H1 (cell line): ENCODE data around the gene HFE. TPM values are rescaled to one million over a fixed set of nuclear protein-coding genes. Genes with fewer than 3 reads are reported as not detected.

Experiments used
- CTCF ChIA-PET: fragments of 300-600 bp; sonication (Branson Sonifier 250); formaldehyde crosslinking; loops from one replicate; lab custom pipeline; 2021; ENCODE audit not compliant: partially characterized antibody; lab: Charles Lee
- POLR2A ChIA-PET: fragments of 300-600 bp; sonication (Branson Sonifier 250); formaldehyde crosslinking; loops from one replicate; lab custom pipeline; 2021; ENCODE audit warnings: inconsistent platforms; ENCODE audit not compliant: partially characterized antibody; lab: Charles Lee
- DNase-seq, 2 experiments: peaks; one replicate each; pipeline versions ENCODE4 v3.0.0 to v3.0.0-alpha.2; 2010 to 2022; ENCODE audit warnings: low spot score in 2 of 2, low read depth in 1 of 2, mixed read lengths in 1 of 2
- FAIRE-seq: peaks from 2 replicates; lab custom pipeline; 2011; peaks lifted over from hg19 to GRCh38; lab: Jason Lieb, UNC
- H2AFZ ChIP-seq: 2 replicates; pipeline ENCODE4 v1.8.1; 2012; ENCODE audit warnings: low read length, inconsistent platforms
- H2AK5ac ChIP-seq: 2 replicates; pipeline ENCODE4 v1.6.1; 2013; ENCODE audit warnings: low read depth, low read length
- H2BK120ac ChIP-seq: replicated peaks from 2 replicates; pipeline ENCODE3; 2013; ENCODE audit warnings: low read depth, low read length, inconsistent platforms
- H2BK12ac ChIP-seq: 2 replicates; pipeline ENCODE4 v1.6.1; 2013; ENCODE audit warnings: low read depth, low read length
- H2BK15ac ChIP-seq: 2 replicates; pipeline ENCODE4 v1.6.1; 2013; ENCODE audit warnings: low read length
- H2BK20ac ChIP-seq: 2 replicates; pipeline ENCODE4 v1.6.1; 2013; ENCODE audit warnings: low read length
- H2BK5ac ChIP-seq: 2 replicates; pipeline ENCODE4 v1.6.1; 2013; ENCODE audit warnings: low read depth, low read length
- H3K14ac ChIP-seq: 2 replicates; pipeline ENCODE4 v1.6.1; 2013; ENCODE audit warnings: inconsistent platforms; ENCODE audit not compliant: insufficient read length
- H3K18ac ChIP-seq: 2 replicates; pipeline ENCODE4 v1.6.1; 2013; ENCODE audit warnings: low read length; ENCODE audit errors: extremely low read depth
- H3K23ac ChIP-seq: 2 replicates; pipeline ENCODE4 v1.6.1; 2013; ENCODE audit warnings: inconsistent platforms; ENCODE audit not compliant: insufficient read length
- H3K23me2 ChIP-seq: 2 replicates; pipeline ENCODE4 v1.6.1; 2013; ENCODE audit warnings: low read depth, low read length
- H3K27ac ChIP-seq: 2 replicates; pipeline ENCODE4 v1.6.1; 2011; ENCODE audit warnings: low read depth, low read length, inconsistent platforms
- H3K27me3 ChIP-seq, 4 experiments: replicated peaks in 1 of 4; 1 replicate in 1 of 4; 2 replicates in 3 of 4; pipeline versions ENCODE4 v1.6.1 to v1.8.1; 2011 to 2013; ENCODE audit warnings: low read length in 3 of 4, mild to moderate bottlenecking in 3 of 4, inconsistent platforms in 2 of 4, mixed read lengths in 2 of 4, moderate library complexity in 1 of 4; ENCODE audit not compliant: control insufficient read depth in 3 of 4, insufficient read depth in 3 of 4; ENCODE audit errors: extremely low read depth in 1 of 4
- H3K36me3 ChIP-seq, 4 experiments: 2 replicates each; pipeline versions ENCODE4 v1.6.1 to v1.8.1; 2011 to 2013; ENCODE audit warnings: mild to moderate bottlenecking in 4 of 4, low read length in 3 of 4, moderate library complexity in 2 of 4, control low read depth in 1 of 4, inconsistent platforms in 1 of 4; ENCODE audit not compliant: insufficient read depth in 4 of 4, control insufficient read depth in 2 of 4
- H3K4ac ChIP-seq: replicated peaks from 2 replicates; pipeline ENCODE3; 2013; ENCODE audit warnings: low read length, low read depth, mixed read lengths, inconsistent platforms; ENCODE audit not compliant: insufficient read length
- H3K4me1 ChIP-seq, 4 experiments: replicated peaks in 1 of 4; 1 replicate in 1 of 4; 2 replicates in 3 of 4; pipeline versions ENCODE4 v1.6.1 to v1.8.1; 2011 to 2013; ENCODE audit warnings: low read length in 3 of 4, inconsistent platforms in 2 of 4, mixed read lengths in 1 of 4; ENCODE audit not compliant: insufficient read depth in 4 of 4, control insufficient read depth in 3 of 4
- H3K4me2 ChIP-seq, 2 experiments: 2 replicates each; pipeline versions ENCODE4 v1.6.1 to v1.8.1; 2011 to 2013; ENCODE audit warnings: low read depth in 2 of 2, low read length in 2 of 2, control low read depth in 1 of 2, inconsistent platforms in 1 of 2, mild to moderate bottlenecking in 1 of 2; ENCODE audit not compliant: insufficient read depth in 1 of 2
- H3K4me3 ChIP-seq, 4 experiments: fragments of 200-600, 300-600 bp in 1 of 4; sonication (generic), shearing (Covaris generic), sonication (Bioruptor Twin) in 1 of 4; 2 replicates each; pipeline versions ENCODE4 v1.5.1 to v1.8.1; 2011 to 2016; ENCODE audit warnings: low read length in 4 of 4, low read depth in 3 of 4, control low read depth in 2 of 4, inconsistent platforms in 2 of 4, mild to moderate bottlenecking in 2 of 4, mixed read lengths in 1 of 4, moderate library complexity in 1 of 4; ENCODE audit not compliant: insufficient read depth in 2 of 4; ENCODE audit errors: extremely low read depth in 1 of 4
- H3K56ac ChIP-seq: replicated peaks from 2 replicates; pipeline ENCODE3; 2013; ENCODE audit warnings: low read depth, mild to moderate bottlenecking, mixed read lengths, low read length, inconsistent platforms; ENCODE audit not compliant: insufficient read length
- H3K79me1 ChIP-seq: 2 replicates; pipeline ENCODE4 v1.6.1; 2013; ENCODE audit warnings: low read depth, low read length, control low read depth
- H3K79me2 ChIP-seq, 2 experiments: 2 replicates each; pipeline versions ENCODE4 v1.6.1 to v1.8.1; 2012 to 2013; ENCODE audit warnings: low read length in 2 of 2, mild to moderate bottlenecking in 2 of 2, inconsistent platforms in 1 of 2; ENCODE audit not compliant: insufficient read depth in 2 of 2, control insufficient read depth in 1 of 2
- H3K9ac ChIP-seq, 4 experiments: replicated peaks in 1 of 4; 1 replicate in 1 of 4; 2 replicates in 3 of 4; pipeline versions ENCODE4 v1.6.1 to v1.8.1; 2011 to 2013; ENCODE audit warnings: low read depth in 3 of 4, low read length in 3 of 4, control low read depth in 2 of 4, mild to moderate bottlenecking in 2 of 4, moderate library complexity in 2 of 4, inconsistent platforms in 1 of 4; ENCODE audit errors: extremely low read depth in 1 of 4
- H3K9me3 ChIP-seq, 2 experiments: 2 replicates each; pipeline versions ENCODE4 v1.6.1 to v1.8.1; 2012 to 2013; ENCODE audit warnings: mild to moderate bottlenecking in 2 of 2, moderate library complexity in 2 of 2, control low read depth in 1 of 2, inconsistent platforms in 1 of 2, low read depth in 1 of 2, low read length in 1 of 2, mixed read lengths in 1 of 2; ENCODE audit not compliant: insufficient read depth in 2 of 2
- H4K20me1 ChIP-seq, 2 experiments: replicated peaks in 1 of 2; 2 replicates each; pipeline versions ENCODE3 to v1.8.1; 2011 to 2013; ENCODE audit warnings: inconsistent platforms in 2 of 2, low read length in 2 of 2, mild to moderate bottlenecking in 1 of 2; ENCODE audit not compliant: insufficient read depth in 2 of 2, control insufficient read depth in 1 of 2
- H4K5ac ChIP-seq: 2 replicates; pipeline ENCODE4 v1.6.1; 2013; ENCODE audit warnings: low read length, low read depth, mixed read lengths, inconsistent platforms; ENCODE audit not compliant: insufficient read length
- H4K8ac ChIP-seq: 2 replicates; pipeline ENCODE4 v1.8.0; 2013; ENCODE audit warnings: mild to moderate bottlenecking, moderate library complexity, low read length, inconsistent platforms; ENCODE audit not compliant: insufficient read depth; ENCODE audit errors: extremely low read depth
- H4K91ac ChIP-seq: replicated peaks from 2 replicates; pipeline ENCODE3; 2013; ENCODE audit warnings: low read length, mixed read lengths, inconsistent platforms; ENCODE audit not compliant: insufficient read length
- ASH2L ChIP-seq: fragments of 200-600, 300-600 bp; sonication (generic); IDR thresholded peaks from one replicate; pipeline ENCODE4 v1.7.1; 2017; ENCODE audit warnings: low read length
- CHD1 ChIP-seq: IDR thresholded peaks from 2 replicates; pipeline ENCODE4 v1.6.1; 2012; ENCODE audit warnings: low read depth, low read length, improper control_type of control experiment
- KDM5A ChIP-seq: fragments of 200-600 bp; IDR thresholded peaks from 2 replicates; pipeline ENCODE4 v1.7.1; 2012; ENCODE audit warnings: mild to moderate bottlenecking, low read length, inconsistent platforms, mixed read lengths
- MAX ChIP-seq: IDR thresholded peaks from 2 replicates; pipeline ENCODE4 v1.6.1; 2012; ENCODE audit warnings: inconsistent platforms
- POLR2A ChIP-seq, 2 experiments: IDR thresholded peaks; 1 replicate in 1 of 2; 2 replicates in 1 of 2; pipeline ENCODE4 v1.6.1; 2011; ENCODE audit warnings: low read depth in 2 of 2, low read length in 2 of 2, mild to moderate bottlenecking in 2 of 2; ENCODE audit errors: control extremely low read depth in 1 of 2
- RBBP5 ChIP-seq: IDR thresholded peaks from 2 replicates; pipeline ENCODE4 v1.7.1; 2012; ENCODE audit warnings: low read depth, mild to moderate bottlenecking, inconsistent platforms, low read length, moderate library complexity, borderline replicate concordance
- SP1 ChIP-seq: IDR thresholded peaks from 2 replicates; pipeline ENCODE4 v1.6.1; 2011; ENCODE audit warnings: low read depth, low read length
- SP2 ChIP-seq: IDR thresholded peaks from 2 replicates; pipeline ENCODE4 v1.6.1; 2012; ENCODE audit warnings: mild to moderate bottlenecking, low read length, inconsistent platforms
- SP4 ChIP-seq: IDR thresholded peaks from 2 replicates; pipeline ENCODE4 v1.6.1; 2012; ENCODE audit warnings: low read length, inconsistent platforms
- TAF1 ChIP-seq: IDR thresholded peaks from 2 replicates; pipeline ENCODE4 v1.6.1; 2011; ENCODE audit warnings: mild to moderate bottlenecking, low read depth, low read length
- TBP ChIP-seq: IDR thresholded peaks from 2 replicates; pipeline ENCODE4 v1.6.1; 2011; ENCODE audit warnings: low read depth, low read length, improper control_type of control experiment
- USF2 ChIP-seq: IDR thresholded peaks from 2 replicates; pipeline ENCODE4 v1.6.1; 2011; ENCODE audit warnings: low read length, improper control_type of control experiment
- WGBS, 2 experiments: shearing (Covaris generic) in 1 of 2; methylation state at CpG; one replicate each; pipeline versions ENCODE4 v1.1.6 to v1.1.7; 2013 to 2015; ENCODE audit warnings: low lambda C conversion rate in 2 of 2, mixed read lengths in 2 of 2, inconsistent platforms in 1 of 2, low coverage in 1 of 2, missing lambda C conversion rate in 1 of 2; ENCODE audit not compliant: insufficient replicate concordance in 2 of 2, insufficient coverage in 1 of 2, insufficient read length in 1 of 2; ENCODE audit errors: extremely low coverage in 1 of 2, missing lambda C conversion rate in 1 of 2; 5-methylcytosine and 5-hydroxymethylcytosine counted together
- polyA plus RNA-seq, 7 experiments: library from polyadenylated mRNA; depleted of rRNA in 3 of 7; stranded (reverse) in 5 of 7; unstranded in 2 of 7; fragments of >200 nt in 5 of 7; fragments of 200-250 nt in 2 of 7; gene quantifications; 1 replicate in 5 of 7; 2 replicates in 1 of 7; 4 replicates in 1 of 7; pipeline versions ENCODE4 v1.2.1 to v1.2.3, GENCODE V29; 2011 to 2013; ENCODE audit warnings: missing spikeins in 2 of 7, mixed read lengths in 2 of 7
- total RNA-seq: library from RNA; stranded (reverse); fragmentation: NEBNext Ultra II Directional; extraction: Animal tissue kit (Norgen Biotek cat#: 25700); gene quantifications from 2 replicates; pipeline ENCODE4 v1.2.1, GENCODE V29; 2021

Gene HFE
- total and polyA plus RNA-seq, 2 of the 8 experiments (the other 6 are each of a cell fraction or from before 2014, with no cell fraction given): 1.6 to 2.0 TPM

- Histone ChIP-seq H3K18ac (peak overlapping the region; percentile 71; the same call in 1 of the 2 replicates), H4K5ac (no peak overlapping the region), H2BK5ac (peak overlapping the region; percentile 68), H2BK20ac (no peak overlapping the region), H3K79me1 (no peaks in the 10 kb centered on the region), H2AK5ac (no peak overlapping the region), H3K9ac (peak overlapping the region; percentile 31 to 83 (median 76)), H3K4me2 (peak overlapping the region; percentile 65 to 69), H2BK120ac (no peak overlapping the region), H2AFZ (no peak overlapping the region), H2BK12ac (no peak overlapping the region; the same call in 1 of the 2 replicates), H4K8ac (no peak overlapping the region), H4K20me1 (no peaks in the 10 kb centered on the region), H3K56ac (peak overlapping the region; percentile 26), H3K4me3 (peak overlapping the region; percentile 41 to 63 (median 52)), H3K23me2 (peaks cover 6% of the 10 kb centered on the region; the same call in 1 of the 2 replicates), H3K4me1 (peaks cover 0 to 3% (median 0%) of the 10 kb centered on the region in 4 experiments; a peak in 2 of 7 replicates), H4K91ac (no peak overlapping the region), H3K27ac (peak overlapping the region; percentile 92), H2BK15ac (no peak overlapping the region), H3K36me3 (no peaks in the 10 kb centered on the region), H3K4ac (no peak overlapping the region), H3K14ac (peak overlapping the region; percentile 21), H3K9me3 (peaks cover 10 to 14% of the 10 kb centered on the region in 2 experiments; a peak in 3 of 4 replicates), H3K23ac (no peak overlapping the region), H3K79me2 (no peaks in the 10 kb centered on the region), H3K27me3 (no peaks in the 10 kb centered on the region)
- DNase-seq: peak; percentile 80 to 83
- WGBS, 2 experiments: 1% methylated on average over 39 of the region's 39 CpGs; no CpG with 5 or more reads in 1 of the 2 experiments
- POLR2A ChIA-PET: interaction anchor here (0.6 to 12.1 kb wide), 66 partner anchors 8 to 1791 kb away, joined by 3 to 336 read pairs (median 5); partner anchors contain the start of gene HFE
- peak; percentile 74 for FAIRE-seq
- CTCF ChIA-PET: interaction anchor here (0.6 to 2.0 kb wide), 8 partner anchors 17 to 113 kb away, joined by 3 to 9 read pairs (median 4); partner anchors contain the start of gene HFE
- TF ChIP-seq RBBP5: peak; percentile 50; the same call in 1 of the 2 replicates
- peak; percentile 99 for TF ChIP-seq TAF1
- peak; percentile 59 for TF ChIP-seq CHD1
- TF ChIP-seq SP2: peak; percentile 25; the same call in 1 of the 2 replicates
- no peak for TF ChIP-seq USF2
- TF ChIP-seq SP4: peak; percentile 96
- peak; percentile 98 to 99 for TF ChIP-seq POLR2A (IDR thresholded peaks at IDR 0.05; ENCODE audit: control extremely low read depth in 1 of 2, low read depth in 2 of 2, low read length in 2 of 2)
- TF ChIP-seq KDM5A: no peak
- TF ChIP-seq TBP: peak; percentile 98
- peak; percentile 90 for TF ChIP-seq SP1
- no peak for TF ChIP-seq ASH2L
- TF ChIP-seq MAX: 0 out of 2 replicates have a peak, but pooled peaks have one; percentile 39
Observed at GRCh38 chr6:26103770-26104456, 16.7 kb downstream of the HFE start.
